ENCODE measurements around the gene PIP5K1A. TPM values are rescaled to one million over a fixed set of nuclear protein-coding genes. Genes with fewer than 3 reads are reported as not detected.

The PIP5K1A gene
- total and polyA plus RNA-seq, 9 of the 15 experiments (the other 6 are each of a cell fraction or from before 2014, with no cell fraction given): 1.9 to 42.4 (median 18.8) TPM

- peak overlapping the region in 1 of 2 experiments; percentile 2; a peak in 1 of 4 replicates for H3K9ac ChIP-seq (ENCODE audit: insufficient read depth in 1 of 2, low read depth in 2 of 2, low read length in 2 of 2)
- H3K27ac ChIP-seq (ENCODE audit: extremely low read depth, low read depth, low read length): no peak overlapping the region
- H3K4me3 ChIP-seq: no peak overlapping the region
- in situ Hi-C loops (cut with MboI): no loop called here
- intact Hi-C loops (cut with micrococcal nuclease): loop anchor here (10.0 kb wide), 1 partner anchor 55 kb away; the partner anchor contains the start of gene RFX5
- CTCF ChIA-PET (ENCODE audit: low intra/inter-chr PET ratio): no interaction called here
- H2AFZ ChIP-seq (ENCODE audit: low read depth, low read length): no peak overlapping the region
- WGBS (ENCODE audit: insufficient coverage, low coverage, missing lambda C conversion rate): 90% methylated on average over 16 of the region's 21 CpGs
- H3K9me3 ChIP-seq (replicated peaks; ENCODE audit: control insufficient read depth, insufficient read depth, low read depth, low read length): no peaks in the 10 kb centered on the region
- FAIRE-seq (no peak), DNase-seq (ENCODE audit: extremely low read depth in 1 of 4, low spot score in 3 of 4) (no peak), ATAC-seq (no peak)
- peaks cover 7% of the 10 kb centered on the region for H3K9me1 ChIP-seq (ENCODE audit: control insufficient read depth, insufficient read depth, low read length)
- peaks cover 9% of the 10 kb centered on the region; the same call in 1 of the 2 replicates for H4K20me1 ChIP-seq (replicated peaks; ENCODE audit: control insufficient read depth, insufficient read depth, low read length)
- H3K27me3 ChIP-seq (ENCODE audit: control insufficient read depth in 2 of 2, insufficient read depth in 2 of 2, low read length in 2 of 2): no peaks in the 10 kb centered on the region
- TF ChIP-seq ATF3 (IDR thresholded peaks at IDR 0.05) (no peak), ATF3 (CRISPR knock-in tag; conservative IDR thresholded peaks at IDR 0.05) (no peak), ZNF398 (CRISPR knock-in tag; IDR thresholded peaks at IDR 0.05) (no peak), RBM14 (IDR thresholded peaks at IDR 0.05; ENCODE audit: borderline replicate concordance, insufficient read depth, low read depth, low read length) (no peak), ZBTB33 (CRISPR knock-in tag; IDR thresholded peaks at IDR 0.05) (0 out of 2 replicates have a peak, but pooled peaks have one; percentile 37), POLR2A (conservative IDR thresholded peaks at IDR 0.05) (0 out of 2 replicates have a peak, but pooled peaks have one; percentile 44), ESRRB (CRISPR knock-in tag; IDR thresholded peaks at IDR 0.05; ENCODE audit: borderline replicate concordance) (no peak), ZNF124 (CRISPR knock-in tag; IDR thresholded peaks at IDR 0.05) (no peak), POLR2AphosphoS5 (IDR thresholded peaks at IDR 0.05; ENCODE audit: control insufficient read depth, insufficient read depth, low read depth, low read length) (0 out of 2 replicates have a peak, but pooled peaks have one; percentile 5), RBFOX2 (IDR thresholded peaks at IDR 0.05; ENCODE audit: low read depth, low read length) (peak; percentile 49)
- H3K4me2 ChIP-seq (ENCODE audit: insufficient read depth, low read length): no peak overlapping the region
- H3K79me2 ChIP-seq (ENCODE audit: control insufficient read depth, insufficient read depth, low read length): peaks cover under 1% of the 10 kb centered on the region; the same call in 2 of the 3 replicates
- peaks cover 92% of the 10 kb centered on the region; the same call in 2 of the 3 replicates for H3K36me3 ChIP-seq (ENCODE audit: control insufficient read depth, insufficient read depth, low read length)
- H3K4me1 ChIP-seq (replicated peaks in 1 of 2; ENCODE audit: control insufficient read depth in 2 of 2, insufficient read depth in 2 of 2, low read length in 2 of 2): peaks cover 0 to 30% of the 10 kb centered on the region in 2 experiments; a peak in 2 of 5 replicates
- POLR2A ChIA-PET: interaction anchor here (0.7 to 1.2 kb wide), 3 partner anchors 11 to 18 kb away, joined by 3 to 5 read pairs (median 3); no protein-coding TSS in a partner anchor
- no TSS peak for BruUV-seq (replicated peaks)
Measured at GRCh38 chr1:151289991-151290708, 91.8 kb downstream of the PIP5K1A start.

Data from K562 (cell line).